WTC11 (cell line): ENCODE measurements around the gene CDH13.

ENCODE experiments used
- NR2C2 ChIP-seq: sonication (generic); formaldehyde crosslinking; IDR thresholded peaks from 2 replicates; pipeline ENCODE4 v1.8.0; 2022; ENCODE audit warnings: mild to moderate bottlenecking, missing genetic modification reagents
- TF ChIP-seq, protein P1 (sequence below): fragments of 200-600 bp; IDR thresholded peaks from 2 replicates; pipeline ENCODE4 v1.8.0; 2022; ENCODE audit warnings: antibody characterized with exemption
- TF ChIP-seq, protein P2 (sequence below): sonication (generic); formaldehyde crosslinking; IDR thresholded peaks from 2 replicates; pipeline ENCODE4 v1.8.0; 2022; ENCODE audit warnings: mild to moderate bottlenecking, missing genetic modification reagents

DNA sequence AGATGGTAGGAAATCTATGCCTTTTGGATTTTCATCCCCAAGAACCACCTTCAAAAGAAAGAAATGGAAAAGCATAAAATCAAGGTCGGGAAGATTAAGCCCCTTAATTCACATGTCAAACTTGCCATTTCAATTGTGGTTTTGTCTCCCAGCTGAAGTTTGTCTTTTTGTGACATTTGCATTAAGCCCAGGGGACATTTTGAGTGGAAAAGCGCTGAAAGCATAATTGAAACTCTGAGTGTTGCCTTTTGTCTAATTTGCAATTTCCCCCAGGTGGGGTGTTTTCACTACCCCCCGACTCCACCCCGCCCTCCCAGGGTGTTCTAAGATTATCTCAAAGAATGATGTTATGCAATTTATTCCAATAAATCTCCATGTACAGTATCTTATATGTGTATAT lies 396.2 kb downstream of the CDH13 start:
- TF ChIP-seq, protein P1, sequence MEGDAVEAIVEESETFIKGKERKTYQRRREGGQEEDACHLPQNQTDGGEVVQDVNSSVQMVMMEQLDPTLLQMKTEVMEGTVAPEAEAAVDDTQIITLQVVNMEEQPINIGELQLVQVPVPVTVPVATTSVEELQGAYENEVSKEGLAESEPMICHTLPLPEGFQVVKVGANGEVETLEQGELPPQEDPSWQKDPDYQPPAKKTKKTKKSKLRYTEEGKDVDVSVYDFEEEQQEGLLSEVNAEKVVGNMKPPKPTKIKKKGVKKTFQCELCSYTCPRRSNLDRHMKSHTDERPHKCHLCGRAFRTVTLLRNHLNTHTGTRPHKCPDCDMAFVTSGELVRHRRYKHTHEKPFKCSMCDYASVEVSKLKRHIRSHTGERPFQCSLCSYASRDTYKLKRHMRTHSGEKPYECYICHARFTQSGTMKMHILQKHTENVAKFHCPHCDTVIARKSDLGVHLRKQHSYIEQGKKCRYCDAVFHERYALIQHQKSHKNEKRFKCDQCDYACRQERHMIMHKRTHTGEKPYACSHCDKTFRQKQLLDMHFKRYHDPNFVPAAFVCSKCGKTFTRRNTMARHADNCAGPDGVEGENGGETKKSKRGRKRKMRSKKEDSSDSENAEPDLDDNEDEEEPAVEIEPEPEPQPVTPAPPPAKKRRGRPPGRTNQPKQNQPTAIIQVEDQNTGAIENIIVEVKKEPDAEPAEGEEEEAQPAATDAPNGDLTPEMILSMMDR = no peak
- TF ChIP-seq, protein P2, sequence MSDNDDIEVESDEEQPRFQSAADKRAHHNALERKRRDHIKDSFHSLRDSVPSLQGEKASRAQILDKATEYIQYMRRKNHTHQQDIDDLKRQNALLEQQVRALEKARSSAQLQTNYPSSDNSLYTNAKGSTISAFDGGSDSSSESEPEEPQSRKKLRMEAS (CRISPR knock-in tag) = no peak
- TF ChIP-seq NR2C2 (CRISPR knock-in tag) = no peak
